ENCODE measurements around the gene TYW5. TPM values are rescaled to one million over a fixed set of nuclear protein-coding genes. Genes with fewer than 3 reads are reported as not detected.

Gene TYW5
- polyA plus RNA-seq, 3 donors, result 1.5 to 3.5 (median 1.6) TPM

GRCh38 chr2:199928626-199929025 is 26.7 kb downstream of the TYW5 start:
- H3K4me3 ChIP-seq (replicated peaks in 1 of 3; ENCODE audit: low read depth in 2 of 3, low read length in 3 of 3), result no peak overlapping the region
- no peak overlapping the region for H3K27ac Mint-ChIP-seq
- H3K27ac ChIP-seq (ENCODE audit: low read depth in 1 of 2, low read length in 2 of 2), result no peak overlapping the region
- no peak for TF ChIP-seq CTCF (IDR thresholded peaks at IDR 0.05)
- peaks cover 44 to 74% of the 10 kb centered on the region in 2 donors for H3K36me3 ChIP-seq (replicated peaks in 1 of 2; ENCODE audit: control insufficient read depth in 1 of 2, insufficient read depth in 2 of 2, low read length in 2 of 2)
- H3K4me1 ChIP-seq (ENCODE audit: control insufficient read depth in 1 of 2, insufficient read depth in 2 of 2, low read length in 2 of 2), result no peaks in the 10 kb centered on the region
- no peaks in the 10 kb centered on the region for H3K27me3 ChIP-seq (ENCODE audit: control insufficient read depth in 2 of 2, insufficient read depth in 2 of 2, low read length in 2 of 2)
- H3K4me1 Mint-ChIP-seq, result no peaks in the 10 kb centered on the region
- H3K9me3 ChIP-seq (replicated peaks in 1 of 2; ENCODE audit: control insufficient read depth in 1 of 2, insufficient read depth in 1 of 2, low read length in 2 of 2), result no peaks in the 10 kb centered on the region
- H3K9ac ChIP-seq (ENCODE audit: insufficient read depth, low read length, poor library complexity, severe bottlenecking), result no peak overlapping the region
- DNase-seq, result no peak
- H3K79me2 ChIP-seq (ENCODE audit: insufficient read depth, low read length), result peaks cover 24% of the 10 kb centered on the region
- peaks cover 6% of the 10 kb centered on the region for H4K20me1 ChIP-seq (ENCODE audit: insufficient read depth, low read length)
- intact Hi-C loops (cut with micrococcal nuclease), result no loop called here
- no peak overlapping the region for H3K4me3 Mint-ChIP-seq
- no peaks in the 10 kb centered on the region for H3K9me3 Mint-ChIP-seq
- H2AFZ ChIP-seq (ENCODE audit: insufficient read depth, low read depth, low read length, poor library complexity, severe bottlenecking), result no peak overlapping the region
- no peak overlapping the region for H3K4me2 ChIP-seq (replicated peaks; ENCODE audit: extremely low read depth, low read length, poor library complexity, severe bottlenecking)
- H3K36me3 Mint-ChIP-seq, result peaks cover 48 to 62% of the 10 kb centered on the region in 2 donors
- H3K27me3 Mint-ChIP-seq (ENCODE audit: low read depth in 3 of 3), result no peaks in the 10 kb centered on the region

- no peaks in the 10 kb centered on the region for H3K9me3 Mint-ChIP-seq
- no peaks in the 10 kb centered on the region for H3K9me3 ChIP-seq (replicated peaks in 1 of 2; ENCODE audit: control insufficient read depth in 1 of 2, insufficient read depth in 1 of 2, low read length in 2 of 2)
- intact Hi-C loops (cut with micrococcal nuclease), result no loop called here
- TF ChIP-seq CTCF (IDR thresholded peaks at IDR 0.05), result no peak
- no peak overlapping the region for H3K9ac ChIP-seq (ENCODE audit: insufficient read depth, low read length, poor library complexity, severe bottlenecking)
- no peaks in the 10 kb centered on the region for H3K27me3 ChIP-seq (ENCODE audit: control insufficient read depth in 2 of 2, insufficient read depth in 2 of 2, low read length in 2 of 2)
- H2AFZ ChIP-seq (ENCODE audit: insufficient read depth, low read depth, low read length, poor library complexity, severe bottlenecking), result no peak overlapping the region
- no peak for DNase-seq
- H3K79me2 ChIP-seq (ENCODE audit: insufficient read depth, low read length), result peaks cover 28% of the 10 kb centered on the region
- no peaks in the 10 kb centered on the region for H3K27me3 Mint-ChIP-seq (ENCODE audit: low read depth in 3 of 3)
- H3K36me3 Mint-ChIP-seq, result peaks cover 48 to 62% of the 10 kb centered on the region in 2 donors
- H4K20me1 ChIP-seq (ENCODE audit: insufficient read depth, low read length), result peaks cover 6% of the 10 kb centered on the region
- H3K27ac Mint-ChIP-seq, result no peak overlapping the region
- no peak overlapping the region for H3K4me3 Mint-ChIP-seq
- no peak overlapping the region for H3K4me2 ChIP-seq (replicated peaks; ENCODE audit: extremely low read depth, low read length, poor library complexity, severe bottlenecking)
- peaks cover 44 to 70% of the 10 kb centered on the region in 2 donors for H3K36me3 ChIP-seq (replicated peaks in 1 of 2; ENCODE audit: control insufficient read depth in 1 of 2, insufficient read depth in 2 of 2, low read length in 2 of 2)
- H3K27ac ChIP-seq (ENCODE audit: low read depth in 1 of 2, low read length in 2 of 2), result no peak overlapping the region
- no peaks in the 10 kb centered on the region for H3K4me1 ChIP-seq (ENCODE audit: control insufficient read depth in 1 of 2, insufficient read depth in 2 of 2, low read length in 2 of 2)
- no peaks in the 10 kb centered on the region for H3K4me1 Mint-ChIP-seq
- H3K4me3 ChIP-seq (replicated peaks in 1 of 3; ENCODE audit: low read depth in 2 of 3, low read length in 3 of 3), result no peak overlapping the region
- WGBS (ENCODE audit: insufficient coverage), result 100% methylated on average over 2 of the region's 2 CpGs
Measured at GRCh38 chr2:199928226-199928625, 27.1 kb downstream of the TYW5 start.

Measured in CD14-positive monocyte (primary cell).